ENCODE data around the gene SLC16A11.
"Not testable (repeated sequence)": the region's sequence is repeated elsewhere in the genome, so short reads cannot be mapped to it uniquely, and the experiment has no call there.

The SLC16A11 gene, protein sequence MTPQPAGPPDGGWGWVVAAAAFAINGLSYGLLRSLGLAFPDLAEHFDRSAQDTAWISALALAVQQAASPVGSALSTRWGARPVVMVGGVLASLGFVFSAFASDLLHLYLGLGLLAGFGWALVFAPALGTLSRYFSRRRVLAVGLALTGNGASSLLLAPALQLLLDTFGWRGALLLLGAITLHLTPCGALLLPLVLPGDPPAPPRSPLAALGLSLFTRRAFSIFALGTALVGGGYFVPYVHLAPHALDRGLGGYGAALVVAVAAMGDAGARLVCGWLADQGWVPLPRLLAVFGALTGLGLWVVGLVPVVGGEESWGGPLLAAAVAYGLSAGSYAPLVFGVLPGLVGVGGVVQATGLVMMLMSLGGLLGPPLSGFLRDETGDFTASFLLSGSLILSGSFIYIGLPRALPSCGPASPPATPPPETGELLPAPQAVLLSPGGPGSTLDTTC

DNA sequence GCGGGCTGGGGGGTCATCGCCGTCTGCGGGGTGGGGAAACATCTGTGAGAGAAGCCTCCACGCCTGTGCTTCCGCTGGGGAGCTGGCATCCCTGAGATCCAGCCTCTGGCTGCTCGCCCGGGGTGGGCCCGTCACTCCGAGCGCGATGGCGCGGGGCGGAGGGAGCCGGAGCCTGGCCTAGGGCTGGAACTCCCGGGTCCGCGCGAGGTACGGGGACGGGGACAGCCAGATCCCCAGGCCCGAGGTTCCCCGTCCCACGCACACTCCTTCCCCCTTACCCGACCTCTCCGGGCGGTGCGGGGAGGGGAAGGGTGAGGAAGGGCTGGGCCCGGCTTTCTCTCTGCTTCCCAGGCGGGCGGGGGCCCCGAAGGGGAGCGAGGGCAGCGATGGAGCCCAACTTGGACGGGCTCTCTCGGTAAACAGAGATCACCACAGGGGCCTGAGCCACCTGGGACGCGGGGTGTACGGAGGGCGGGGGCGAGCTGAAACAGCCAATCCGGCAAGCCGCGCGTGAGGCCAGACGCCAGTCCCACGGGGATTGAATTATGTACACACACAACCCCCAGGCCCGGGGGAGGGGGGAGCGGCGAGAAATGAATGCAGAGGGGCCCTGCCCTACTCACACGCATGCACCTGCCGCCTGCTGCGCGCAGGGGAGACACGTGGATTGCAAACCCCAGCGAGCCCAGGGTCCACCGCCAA is at the start of gene SLC16A11:
TSS of gene SLC16A11 (minus strand) at position 596 of the 702 bp plus-strand sequence. CDS start at position 17, 579 bp downstream.
- ATAC-seq (peak; percentile 38), DNase-seq (peak; percentile 39 to 52)
- H3K4me3 Mint-ChIP-seq: peak within 1 kb of the TSS; percentile 90 to 93
- peak within 1 kb of the TSS; percentile 47 to 94 for H3K27ac Mint-ChIP-seq
- H3K9me3 Mint-ChIP-seq: no peaks in the 10 kb centered on the region
- peaks cover 61% of the 10 kb centered on the region for H3K4me1 Mint-ChIP-seq
- no peaks in the 10 kb centered on the region for H3K27me3 Mint-ChIP-seq

DNA sequence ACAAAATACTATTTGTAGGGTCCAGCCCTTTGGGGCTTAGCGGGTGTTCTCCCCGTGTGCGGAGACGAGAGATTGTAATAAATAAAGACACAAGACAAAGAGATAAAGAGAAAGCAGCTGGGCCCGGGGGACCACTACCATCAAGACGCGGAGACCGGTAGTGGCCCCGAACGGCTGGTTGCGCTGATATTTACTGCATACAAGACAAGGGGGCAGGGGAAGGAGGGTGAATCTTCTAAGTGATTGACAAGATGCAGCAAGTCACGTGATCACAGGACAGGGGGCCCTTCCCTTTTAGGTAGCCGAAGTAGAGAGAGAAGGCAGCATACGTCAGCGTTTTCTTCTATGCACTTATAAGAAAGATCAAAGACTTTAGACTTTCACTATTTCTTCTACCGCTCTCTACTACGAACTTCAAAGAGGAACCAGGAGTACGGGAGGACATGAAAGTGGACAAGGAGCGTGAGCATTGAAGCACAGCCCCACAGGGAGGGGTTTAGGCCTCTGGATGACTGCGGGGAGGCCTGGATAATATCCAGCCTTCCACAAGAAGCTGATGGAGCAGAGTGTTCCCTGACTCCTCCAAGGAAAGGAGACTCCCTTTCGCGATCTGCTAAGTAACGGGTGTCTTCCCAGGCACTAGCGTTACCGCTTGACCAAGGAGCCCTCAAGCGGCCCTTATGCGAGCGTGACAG is 47.6 kb upstream of the SLC16A11 start:
- peaks cover 33% of the 10 kb centered on the region for H3K27me3 Mint-ChIP-seq
- not testable (repeated sequence) for H3K4me3 Mint-ChIP-seq, H3K9me3 Mint-ChIP-seq, ATAC-seq, H3K27ac Mint-ChIP-seq
- peaks cover 13% of the 10 kb centered on the region for H3K4me1 Mint-ChIP-seq
- peak; percentile 16 to 17 for DNase-seq

DNA sequence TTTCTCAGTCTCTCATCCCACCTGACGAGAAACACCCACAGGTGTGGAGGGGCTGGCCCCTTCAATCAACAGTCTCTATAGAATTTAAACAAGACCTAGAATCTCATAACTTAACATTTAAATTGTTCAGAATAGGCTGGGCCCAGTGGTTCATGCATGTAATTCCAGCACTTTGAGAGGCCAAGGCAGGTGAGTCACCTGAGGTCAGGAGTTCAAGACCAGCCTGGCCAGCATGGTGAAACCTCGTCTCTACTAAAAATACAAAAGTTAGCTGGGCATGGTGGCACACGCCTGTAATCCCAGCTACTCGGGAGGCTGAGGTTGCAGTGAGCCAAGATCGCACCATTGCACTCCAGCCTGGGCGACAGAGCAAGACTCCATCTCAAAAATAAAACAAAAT is 45.7 kb upstream of the SLC16A11 start:
- Mint-ChIP-seq H3K27ac (peak overlapping the region in 1 of 2 donors; percentile 89), H3K27me3 (peaks cover 33% of the 10 kb centered on the region)
- not testable (repeated sequence) for DNase-seq, H3K4me3 Mint-ChIP-seq, H3K4me1 Mint-ChIP-seq, H3K9me3 Mint-ChIP-seq, ATAC-seq

DNA sequence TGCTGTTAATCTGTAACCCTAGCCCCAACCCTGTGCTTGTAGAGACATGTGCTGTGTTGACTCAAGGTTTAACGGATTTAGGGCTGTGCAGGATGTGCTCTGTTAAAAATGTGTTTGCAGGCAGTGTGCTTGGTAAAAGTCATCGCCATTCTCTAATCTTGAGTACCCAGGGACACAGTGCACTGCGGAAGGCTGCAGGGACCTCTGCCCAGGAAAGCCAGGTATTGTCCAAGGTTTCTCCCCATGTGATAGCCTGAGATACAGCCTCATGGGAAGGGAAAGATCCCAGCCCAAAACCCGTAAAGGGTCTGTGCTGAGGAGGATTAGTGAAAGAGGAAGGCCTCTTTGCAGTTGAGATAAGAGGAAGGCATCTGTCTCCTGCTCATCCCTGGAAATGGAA is 44.5 kb upstream of the SLC16A11 start:
- H3K4me3 Mint-ChIP-seq, H3K4me1 Mint-ChIP-seq, DNase-seq, ATAC-seq, H3K9me3 Mint-ChIP-seq: not testable (repeated sequence)
- peak overlapping the region in 1 of 2 donors; percentile 81 for H3K27ac Mint-ChIP-seq
- H3K27me3 Mint-ChIP-seq: peaks cover 37% of the 10 kb centered on the region

DNA sequence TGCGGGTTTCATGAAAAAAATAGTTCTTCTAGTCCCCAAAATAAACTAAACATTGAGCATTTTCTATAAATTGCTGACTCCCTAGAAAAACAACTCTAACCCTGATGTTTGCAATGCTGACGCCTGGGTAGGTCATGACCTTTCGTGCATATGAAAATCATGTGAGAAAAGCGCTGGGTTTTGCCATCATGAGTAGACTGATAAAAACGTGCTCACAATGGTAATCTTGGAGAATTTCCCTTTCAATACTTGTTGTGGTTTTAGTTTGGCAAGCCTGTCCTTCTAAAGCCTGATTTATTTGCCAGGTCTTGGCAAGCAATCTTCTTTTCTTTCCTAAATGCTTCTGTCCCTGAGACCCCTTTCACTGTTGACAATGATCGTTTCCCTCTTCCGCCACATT is 40.2 kb upstream of the SLC16A11 start:
- peaks cover 23% of the 10 kb centered on the region for H3K4me1 Mint-ChIP-seq
- DNase-seq: no peak
- ATAC-seq: no peak

DNA sequence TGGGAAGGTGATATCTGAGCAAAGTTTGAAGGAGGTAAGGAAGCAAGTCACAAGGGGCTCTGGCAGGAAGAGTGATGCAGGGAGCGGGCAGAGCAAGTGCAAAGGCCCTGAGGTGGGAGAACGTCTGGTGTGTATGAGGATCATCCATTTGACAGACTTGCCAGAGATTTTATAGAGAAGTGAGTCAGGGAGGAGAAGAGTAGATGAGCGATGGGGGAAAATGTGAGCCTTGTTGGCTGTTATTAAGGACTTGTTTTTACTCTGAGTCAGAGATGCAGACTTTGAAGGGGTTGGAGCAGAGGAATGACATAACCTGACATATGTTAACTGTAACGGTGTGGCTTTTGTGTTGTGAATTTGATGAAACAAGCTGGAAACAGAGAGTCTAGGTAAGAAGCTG is 39.7 kb upstream of the SLC16A11 start:
- Mint-ChIP-seq H3K9me3 (no peaks in the 10 kb centered on the region), H3K27ac (no peak overlapping the region), H3K4me3 (no peak overlapping the region), H3K27me3 (peaks cover 41% of the 10 kb centered on the region), H3K4me1 (peaks cover 23% of the 10 kb centered on the region)
- DNase-seq (no peak), ATAC-seq (no peak)

More for the DNA sequence above, 40.2 kb upstream of the SLC16A11 start:
- Mint-ChIP-seq H3K27me3 (peaks cover 46% of the 10 kb centered on the region), H3K4me3 (no peak overlapping the region), H3K27ac (no peak overlapping the region), H3K9me3 (no peaks in the 10 kb centered on the region)

DNA sequence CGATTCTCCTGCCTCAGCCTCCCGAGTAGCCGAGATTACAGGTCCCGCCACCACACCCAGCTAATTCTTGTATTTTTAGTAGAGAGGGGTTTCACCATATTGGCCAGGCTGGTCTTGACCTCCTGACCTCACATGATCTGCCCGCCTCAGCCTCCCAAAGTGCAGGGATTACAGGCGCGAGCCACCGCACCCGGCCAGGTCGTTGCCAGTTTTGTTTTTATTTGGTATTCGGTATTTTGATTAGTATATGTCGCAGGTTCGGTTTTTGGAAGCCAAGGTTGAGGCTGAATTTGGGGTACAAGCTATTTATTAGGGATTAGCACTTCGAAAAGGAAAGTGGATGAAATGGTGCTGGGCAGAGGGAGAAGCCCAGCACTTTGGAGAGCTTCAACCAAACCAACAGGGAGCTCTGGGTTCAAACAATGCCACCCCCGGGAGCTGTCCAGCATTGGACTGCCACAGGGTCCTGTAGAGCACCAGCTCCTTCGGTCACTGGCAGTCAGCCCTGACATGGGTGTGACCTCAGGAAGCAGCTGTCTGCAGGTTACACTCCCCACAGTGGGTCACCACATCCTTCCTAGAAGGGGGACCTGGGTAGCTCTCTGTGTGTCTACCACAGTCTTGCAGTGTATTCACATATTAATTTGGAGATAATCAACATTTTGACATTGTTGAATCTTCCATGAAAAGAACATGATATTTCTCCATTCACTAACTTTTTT is 37.6 kb upstream of the SLC16A11 start:
- peak; percentile 94 for ATAC-seq
- H3K9me3 Mint-ChIP-seq: no peaks in the 10 kb centered on the region
- H3K4me1 Mint-ChIP-seq: peaks cover 23% of the 10 kb centered on the region
- no peak overlapping the region for H3K4me3 Mint-ChIP-seq
- H3K27me3 Mint-ChIP-seq: peaks cover 29% of the 10 kb centered on the region
- DNase-seq: peak in 1 of 2 donors; percentile 39
- H3K27ac Mint-ChIP-seq: peak overlapping the region in 1 of 2 donors; percentile 21

DNA sequence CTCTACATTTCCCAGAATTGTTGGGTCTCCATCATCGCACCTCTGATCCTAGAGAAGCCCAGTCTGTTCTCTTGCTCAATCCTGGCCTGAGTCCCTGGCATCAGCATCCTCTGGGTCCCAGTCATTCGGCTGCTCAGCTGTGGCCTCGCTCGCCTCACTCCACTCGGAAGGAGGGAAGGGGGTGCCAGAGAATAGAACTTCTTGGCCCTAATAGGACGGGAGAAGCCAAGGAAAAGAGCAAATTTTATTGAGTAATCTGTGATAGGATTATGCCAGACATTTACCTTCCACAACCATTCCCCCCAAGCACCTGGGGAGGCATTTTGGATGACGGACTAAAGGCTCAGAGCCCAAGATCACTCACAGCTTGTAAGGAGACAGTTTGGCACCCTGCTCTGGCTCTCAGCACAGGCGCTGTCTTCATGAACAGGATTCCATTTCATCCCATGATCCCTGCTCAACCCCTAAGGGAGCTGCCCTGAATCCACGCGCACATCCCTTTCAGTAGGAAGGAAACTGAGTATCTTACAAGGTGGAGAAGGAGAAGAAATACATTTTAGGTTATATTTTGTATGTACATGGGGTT is 36.7 kb upstream of the SLC16A11 start:
- H3K9me3 Mint-ChIP-seq: no peaks in the 10 kb centered on the region
- H3K4me1 Mint-ChIP-seq: peaks cover 23% of the 10 kb centered on the region
- ATAC-seq: no peak
- peaks cover 22% of the 10 kb centered on the region for H3K27me3 Mint-ChIP-seq
- H3K4me3 Mint-ChIP-seq: no peak overlapping the region
- peak overlapping the region in 1 of 2 donors; percentile 1 for H3K27ac Mint-ChIP-seq
- no peak for DNase-seq

DNA sequence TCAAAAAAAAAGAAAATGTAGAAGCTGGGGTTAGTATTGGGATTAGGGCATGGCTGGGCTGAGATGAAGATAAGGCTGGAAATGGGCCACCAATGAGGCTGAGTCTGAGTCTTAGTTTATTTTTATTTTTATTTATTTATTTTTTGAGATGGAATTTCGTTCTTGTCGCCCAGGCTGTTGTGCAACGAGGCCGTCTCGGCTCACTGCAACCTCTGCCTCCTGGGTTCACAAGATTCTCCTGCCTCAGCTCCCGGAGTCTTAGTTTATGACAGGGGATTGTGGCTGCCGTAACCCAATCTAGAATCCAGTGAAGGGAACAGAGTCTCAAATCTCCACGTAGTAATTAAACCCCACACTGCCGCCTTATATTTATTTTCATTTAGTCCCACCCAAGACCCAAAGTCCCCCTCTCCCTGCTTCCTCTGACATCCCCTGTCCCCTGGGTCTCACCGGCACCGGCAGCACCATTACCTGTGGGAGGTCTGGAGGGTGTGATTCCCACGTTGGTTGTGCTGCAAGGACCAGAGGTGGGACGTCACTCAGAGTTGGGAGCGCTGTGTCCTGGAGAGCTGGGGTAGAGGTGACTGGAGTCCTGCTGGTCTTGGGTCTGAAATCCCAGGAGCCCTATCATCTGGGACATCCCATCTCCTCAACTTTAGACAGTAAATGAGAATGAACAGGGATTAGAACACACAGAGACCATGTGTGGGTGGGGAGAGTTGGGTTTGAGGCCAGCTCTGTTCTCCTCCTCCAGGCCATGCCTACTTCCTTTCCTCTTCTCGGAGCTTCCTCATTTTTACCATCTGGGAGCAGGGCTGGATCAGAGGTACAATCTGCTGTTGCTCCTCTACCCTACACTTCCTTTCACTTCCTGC is 35.9 kb upstream of the SLC16A11 start, which contains the start of gene CLEC10A:
TSS of gene CLEC10A (minus strand) at position 671 of the 875 bp plus-strand sequence. CDS start 1,439 bp downstream, outside the sequence.
- Mint-ChIP-seq H3K9me3 (no peaks in the 10 kb centered on the region), H3K4me1 (peaks cover 23% of the 10 kb centered on the region), H3K4me3 (no peak within 1 kb of the TSS), H3K27me3 (peaks cover 22% of the 10 kb centered on the region), H3K27ac (peak within 1 kb of the TSS in 1 of 2 donors; percentile 1)
- DNase-seq (no peak), ATAC-seq (no peak)

DNA sequence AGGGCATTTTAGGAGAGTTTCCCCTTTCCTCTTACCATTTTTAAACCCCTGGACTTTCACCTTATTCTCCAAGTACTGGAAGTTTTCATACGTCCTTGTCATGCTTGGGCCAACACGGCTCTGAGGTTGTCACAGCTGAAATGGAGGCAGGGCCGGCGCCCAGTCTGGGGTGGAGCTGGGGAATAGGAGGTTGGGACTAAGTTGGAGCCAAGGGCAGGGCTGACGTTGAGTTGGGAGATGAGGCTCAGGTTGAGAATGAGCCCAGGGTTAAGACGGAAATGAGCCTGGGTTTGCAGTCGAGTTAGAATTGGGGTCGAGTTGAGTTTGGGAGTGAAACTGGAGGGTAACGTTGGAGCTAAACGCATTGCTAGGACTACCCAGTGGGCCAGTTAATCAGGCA is 34.8 kb upstream of the SLC16A11 start:
- no peak for ATAC-seq
- H3K4me1 Mint-ChIP-seq: peaks cover 17% of the 10 kb centered on the region

DNA sequence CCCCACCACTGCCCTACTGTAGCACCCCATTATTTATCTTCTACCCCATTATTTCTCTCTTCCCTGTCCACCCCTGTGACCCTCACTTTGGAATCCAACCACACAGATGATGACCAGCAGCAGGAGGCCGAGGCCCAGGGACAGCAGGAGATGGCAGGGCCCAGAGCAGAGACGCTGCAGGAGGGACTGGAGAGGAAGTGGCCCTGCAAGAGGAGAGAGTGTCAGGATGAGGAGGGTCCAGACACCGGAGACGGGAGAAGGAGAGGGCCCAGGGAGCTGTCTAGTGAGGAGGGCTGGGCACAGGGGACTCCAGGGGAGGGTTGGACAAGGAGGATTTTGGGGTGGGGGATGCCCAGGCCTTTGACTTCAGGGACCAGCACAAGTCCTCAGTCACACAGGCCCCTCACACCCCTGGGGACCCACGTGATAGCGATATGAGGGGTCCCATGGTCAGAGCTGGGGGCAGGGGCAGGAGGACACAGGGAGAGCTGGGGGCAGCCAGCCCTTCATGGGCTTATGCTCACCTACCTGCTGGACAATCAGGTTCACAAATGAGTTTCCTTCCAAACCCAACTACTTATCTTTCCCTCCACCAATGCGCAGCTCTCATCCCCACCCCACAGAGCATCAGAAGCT is 34.1 kb upstream of the SLC16A11 start:
- H3K9me3 Mint-ChIP-seq: no peaks in the 10 kb centered on the region
- no peak for ATAC-seq
- H3K4me3 Mint-ChIP-seq: no peak overlapping the region
- H3K27ac Mint-ChIP-seq: no peak overlapping the region
- peaks cover 6% of the 10 kb centered on the region for H3K27me3 Mint-ChIP-seq
- DNase-seq: no peak
- H3K4me1 Mint-ChIP-seq: peaks cover 17% of the 10 kb centered on the region

More for the DNA sequence above, 34.8 kb upstream of the SLC16A11 start:
- H3K9me3 Mint-ChIP-seq: no peaks in the 10 kb centered on the region
- H3K4me3 Mint-ChIP-seq: no peak overlapping the region
- H3K27me3 Mint-ChIP-seq: peaks cover 12% of the 10 kb centered on the region
- no peak for DNase-seq
- no peak overlapping the region for H3K27ac Mint-ChIP-seq

DNA sequence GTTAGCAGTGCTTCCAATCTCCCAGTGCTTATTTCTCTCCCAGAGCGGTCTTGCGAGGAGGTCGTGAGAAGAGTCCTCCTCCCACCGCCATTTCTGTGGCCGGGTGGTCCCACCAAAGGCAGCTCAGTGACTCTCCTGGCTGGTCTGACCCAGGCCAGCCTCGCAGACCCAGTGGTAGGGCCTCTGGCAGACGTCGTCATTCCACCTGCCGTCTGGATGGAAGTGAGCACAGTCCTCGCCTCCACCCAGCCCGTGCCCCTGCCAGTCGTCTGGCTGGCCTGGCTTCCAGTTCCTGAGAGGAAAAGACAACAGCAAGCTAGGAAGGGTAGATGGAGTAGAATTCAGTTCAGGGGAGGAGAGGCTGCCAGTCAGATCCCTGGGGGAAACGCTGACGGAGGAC is 31.0 kb upstream of the SLC16A11 start:
- Mint-ChIP-seq H3K9me3 (no peaks in the 10 kb centered on the region), H3K27me3 (no peaks in the 10 kb centered on the region), H3K4me3 (no peak overlapping the region), H3K27ac (no peak overlapping the region), H3K4me1 (peaks cover 2% of the 10 kb centered on the region)
- DNase-seq: no peak
- ATAC-seq: no peak

DNA sequence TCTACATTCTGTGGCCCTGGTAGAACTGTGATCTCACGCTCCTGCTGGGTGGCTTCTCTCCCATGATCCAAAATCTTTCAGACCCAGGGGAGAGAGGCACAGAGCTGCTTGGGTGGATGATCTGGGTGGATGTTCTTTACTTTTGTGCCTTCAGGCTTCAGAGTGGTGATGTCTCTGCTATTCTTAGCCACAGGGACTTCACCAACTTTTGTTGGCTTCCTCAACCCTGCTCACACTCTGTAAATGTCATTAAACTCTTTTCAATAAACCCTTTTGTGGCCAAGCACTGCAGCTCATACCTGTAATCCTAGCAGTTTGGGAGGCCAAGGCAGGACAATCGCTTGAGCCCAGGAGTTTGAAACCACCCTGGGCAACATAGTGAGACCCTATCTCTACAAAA is 28.5 kb upstream of the SLC16A11 start:
- no peak overlapping the region for H3K4me3 Mint-ChIP-seq
- no peak overlapping the region for H3K27ac Mint-ChIP-seq

More for the DNA sequence above, 28.5 kb upstream of the SLC16A11 start:
- H3K27me3 Mint-ChIP-seq: no peaks in the 10 kb centered on the region
- DNase-seq (no peak), ATAC-seq (no peak)
- peaks cover 13 to 23% of the 10 kb centered on the region in 2 donors for H3K9me3 Mint-ChIP-seq
- no peaks in the 10 kb centered on the region for H3K4me1 Mint-ChIP-seq

Measured in stimulated activated naive CD8-positive, alpha-beta T cell treated with anti-CD3 and anti-CD28 coated beads, Interleukin-15, amount 100 ng/mL, for 72 hours (primary cell).